Right atrium auricular region (tissue), 2 donors: ENCODE results near the gene PPIB. TPM values are rescaled to one million over a fixed set of nuclear protein-coding genes. Genes with fewer than 3 reads are reported as not detected.
A peak's percentile ranks its signal among the peaks of the same experiment; 100 is the strongest.

ENCODE experiments used
- DNase-seq: peaks from one replicate; pipeline ENCODE4 v3.0.0-alpha.2; 2019; ENCODE audit warnings: low spot score
- H3K27ac ChIP-seq, 2 donors: fragments of 200-600 bp; sonication (generic); 1 replicate in 1 of 2; 2 replicates in 1 of 2; pipeline ENCODE4 v1.5.1; 2016 to 2019
- H3K27me3 ChIP-seq, 2 donors: fragments of 200-600 bp; sonication (generic); one replicate each; pipeline versions ENCODE4 v1.5.1 to v1.6.0; 2017 to 2019
- H3K36me3 ChIP-seq: fragments of 200-600 bp; sonication (generic); one replicate; pipeline ENCODE4 v1.5.1; 2016
- H3K4me1 ChIP-seq, 2 donors: fragments of 200-600 bp; sonication (generic); one replicate each; pipeline versions ENCODE4 v1.5.1 to v1.6.0; 2017 to 2019
- H3K4me3 ChIP-seq, 2 donors: fragments of 200-600 bp; sonication (generic); 1 replicate in 1 of 2; 2 replicates in 1 of 2; pipeline ENCODE4 v1.5.1; 2017 to 2019; ENCODE audit warnings: mild to moderate bottlenecking in 1 of 2, moderate library complexity in 1 of 2
- H3K9me3 ChIP-seq, 2 donors: fragments of 200-600 bp; sonication (generic); one replicate each; pipeline ENCODE4 v1.5.1; 2019
- CTCF ChIP-seq, 2 donors: fragments of 200-600 bp; sonication (generic); IDR thresholded peaks; one replicate each; pipeline ENCODE4 v1.5.1; 2019; ENCODE audit warnings: antibody characterized with exemption in 2 of 2
- total RNA-seq, 2 donors: library from RNA; depleted of rRNA; stranded (reverse); fragments of >200 nt; gene quantifications; one replicate each; pipeline ENCODE4 v1.1.0, GENCODE V29; 2016

The PPIB gene
- total RNA-seq, 2 donors from 2014 or later = 139 to 189 TPM

GRCh38 chr15:64182859-64183370 is 20.1 kb upstream of the PPIB start:
- no peak for TF ChIP-seq CTCF (IDR thresholded peaks at IDR 0.05)
- Histone ChIP-seq H3K9me3 (no peaks in the 10 kb centered on the region), H3K4me1 (no peaks in the 10 kb centered on the region), H3K4me3 (no peak overlapping the region), H3K36me3 (peaks cover 22% of the 10 kb centered on the region), H3K27me3 (no peaks in the 10 kb centered on the region), H3K27ac (no peak overlapping the region)
- DNase-seq = no peak

- no peaks in the 10 kb centered on the region for H3K4me1 ChIP-seq
- peaks cover 15% of the 10 kb centered on the region for H3K36me3 ChIP-seq
- no peak for DNase-seq
- TF ChIP-seq CTCF (IDR thresholded peaks at IDR 0.05) = no peak
- no peaks in the 10 kb centered on the region for H3K27me3 ChIP-seq
- no peaks in the 10 kb centered on the region for H3K9me3 ChIP-seq
- H3K27ac ChIP-seq = no peak overlapping the region
- no peak overlapping the region for H3K4me3 ChIP-seq
Observed at GRCh38 chr15:64180235-64180824, 17.5 kb upstream of the PPIB start.

GRCh38 chr15:64166102-64166890 is 3.5 kb upstream of the PPIB start:
- no peak for TF ChIP-seq CTCF (IDR thresholded peaks at IDR 0.05)
- no peak for DNase-seq

GRCh38 chr15:64164436-64164835 is 1.6 kb upstream of the PPIB start:
- Histone ChIP-seq H3K27ac (peak overlapping the region; percentile 90 to 92), H3K4me3 (no peak overlapping the region), H3K4me1 (peaks cover 0 to 43% of the 10 kb centered on the region in 2 donors), H3K36me3 (peaks cover 25% of the 10 kb centered on the region), H3K27me3 (no peaks in the 10 kb centered on the region), H3K9me3 (no peaks in the 10 kb centered on the region)
- DNase-seq = no peak
- TF ChIP-seq CTCF (IDR thresholded peaks at IDR 0.05) = no peak

More at GRCh38 chr15:64166102-64166890, 3.5 kb upstream of the PPIB start:
- no peaks in the 10 kb centered on the region for H3K27me3 ChIP-seq
- peaks cover 6% of the 10 kb centered on the region for H3K36me3 ChIP-seq
- no peaks in the 10 kb centered on the region for H3K9me3 ChIP-seq
- peak overlapping the region in 1 of 2 donors; percentile 33 for H3K27ac ChIP-seq
- H3K4me1 ChIP-seq = peaks cover 0 to 25% of the 10 kb centered on the region in 2 donors
- H3K4me3 ChIP-seq = no peak overlapping the region

GRCh38 chr15:64163659-64164362 is 989 bp upstream of the PPIB start:
- no peak for DNase-seq
- Histone ChIP-seq H3K36me3 (peaks cover 31% of the 10 kb centered on the region), H3K27me3 (no peaks in the 10 kb centered on the region), H3K27ac (peak overlapping the region; percentile 90 to 92), H3K4me3 (peak overlapping the region; percentile 14 to 86), H3K9me3 (no peaks in the 10 kb centered on the region), H3K4me1 (peaks cover 0 to 49% of the 10 kb centered on the region in 2 donors)
- no peak for TF ChIP-seq CTCF (IDR thresholded peaks at IDR 0.05)
